T-helper 22 cell (primary cell): Measurements from ENCODE around the gene GTPBP6.
A peak's percentile ranks its signal among the peaks of the same experiment; 100 is the strongest.
"Not testable (repeated sequence)": the region's sequence is repeated elsewhere in the genome, so short reads cannot be mapped to it uniquely, and the experiment has no call there.

Source experiments
- DNase-seq: peaks from one replicate; pipeline ENCODE4 v3.0.0-alpha.2; 2020; ENCODE audit warnings: low read depth

GTPBP6 gene

DNA sequence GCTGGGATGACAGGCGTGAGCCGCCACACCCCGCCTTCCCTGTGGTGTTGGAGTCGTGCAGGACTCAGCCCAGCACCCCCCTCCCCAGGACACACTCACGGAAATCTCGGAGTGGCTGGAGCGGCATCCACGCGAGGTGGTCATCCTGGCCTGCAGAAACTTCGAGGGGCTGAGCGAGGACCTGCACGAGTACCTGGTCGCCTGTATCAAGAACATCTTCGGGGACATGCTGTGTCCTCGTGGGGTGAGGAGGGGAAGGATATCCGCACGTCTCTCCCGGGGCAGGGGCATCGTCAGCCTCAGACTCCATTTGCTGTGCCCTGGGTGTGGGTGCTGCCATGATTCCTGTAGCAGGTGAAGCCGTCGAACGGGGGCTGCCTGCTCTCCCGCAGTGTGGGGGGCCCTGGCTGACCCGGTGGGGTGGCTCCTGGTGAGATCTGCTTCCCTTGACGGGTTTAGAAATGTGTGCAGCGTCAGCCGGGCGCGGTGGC lies 27.1 kb downstream of the GTPBP6 start:
- DNase-seq = no peak

DNA sequence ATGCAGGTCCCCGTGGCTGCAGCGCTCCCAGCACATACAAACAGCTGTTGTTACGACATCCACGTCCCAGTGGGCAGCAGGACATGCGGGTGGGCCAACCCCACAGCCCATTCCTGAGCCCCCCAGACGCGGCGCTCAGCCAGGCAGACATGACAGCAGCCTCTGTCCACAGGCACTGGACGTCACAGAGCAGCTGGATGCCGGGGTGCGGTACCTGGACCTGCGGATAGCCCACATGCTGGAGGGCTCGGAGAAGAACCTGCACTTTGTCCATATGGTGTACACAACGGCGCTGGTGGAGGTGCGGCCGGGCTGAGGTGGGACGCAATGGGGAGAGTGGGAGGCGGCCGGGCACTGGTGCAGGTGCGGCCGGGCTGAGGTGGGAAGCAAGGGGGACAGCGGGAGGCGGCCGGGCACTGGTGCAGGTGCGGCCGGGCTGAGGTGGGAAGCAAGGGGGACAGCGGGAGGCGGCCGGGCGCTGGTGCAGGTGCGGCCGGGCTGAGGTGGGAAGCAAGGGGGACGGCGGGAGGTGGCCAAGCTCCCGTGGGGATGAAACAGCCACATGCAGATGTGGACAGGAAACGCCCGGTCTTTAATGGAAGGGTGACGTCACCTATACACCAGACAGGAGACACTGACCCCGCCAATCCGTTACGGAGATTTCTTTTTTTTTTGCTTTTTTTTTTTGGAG lies 28.0 kb downstream of the GTPBP6 start:
- no peak for DNase-seq

DNA sequence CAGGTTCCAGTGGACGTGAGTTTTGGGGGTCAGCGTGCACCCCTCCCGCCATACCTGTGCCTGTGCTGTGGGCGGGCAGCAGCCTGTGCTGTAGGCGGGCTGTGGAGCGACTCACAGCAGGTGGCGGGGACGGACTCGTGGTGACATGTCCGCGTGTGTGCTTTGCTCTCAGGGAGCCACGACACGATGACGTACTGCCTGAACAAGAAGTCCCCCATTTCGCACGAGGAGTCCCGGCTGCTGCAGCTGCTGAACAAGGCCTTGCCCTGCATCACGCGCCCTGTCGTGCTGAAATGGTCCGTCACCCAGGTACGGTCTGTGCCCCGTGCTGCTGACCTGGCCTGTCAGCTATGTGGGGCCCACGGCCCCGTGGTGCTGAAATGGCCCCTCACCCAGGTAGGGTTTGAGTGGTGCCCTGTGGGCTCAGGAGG lies 30.0 kb downstream of the GTPBP6 start:
- no peak for DNase-seq

DNA sequence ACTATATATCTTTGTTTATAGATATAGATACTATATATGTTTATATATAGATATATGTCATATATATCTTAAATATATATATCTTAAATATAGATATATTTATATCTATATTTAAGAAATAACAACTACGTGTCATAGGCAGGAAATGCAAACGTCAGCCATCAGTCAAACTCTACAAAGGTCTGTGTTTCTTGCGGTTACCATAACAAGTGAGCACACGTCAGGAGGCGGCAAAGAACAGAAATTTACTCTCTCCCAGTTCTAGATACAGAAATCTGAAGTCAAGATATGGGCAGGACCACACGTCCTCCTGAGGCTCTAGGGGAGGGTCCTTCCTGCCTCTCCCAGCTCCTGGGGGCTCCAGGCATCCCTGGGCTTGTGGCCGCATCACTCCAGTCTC lies 30.9 kb downstream of the GTPBP6 start:
- DNase-seq = no peak

DNA sequence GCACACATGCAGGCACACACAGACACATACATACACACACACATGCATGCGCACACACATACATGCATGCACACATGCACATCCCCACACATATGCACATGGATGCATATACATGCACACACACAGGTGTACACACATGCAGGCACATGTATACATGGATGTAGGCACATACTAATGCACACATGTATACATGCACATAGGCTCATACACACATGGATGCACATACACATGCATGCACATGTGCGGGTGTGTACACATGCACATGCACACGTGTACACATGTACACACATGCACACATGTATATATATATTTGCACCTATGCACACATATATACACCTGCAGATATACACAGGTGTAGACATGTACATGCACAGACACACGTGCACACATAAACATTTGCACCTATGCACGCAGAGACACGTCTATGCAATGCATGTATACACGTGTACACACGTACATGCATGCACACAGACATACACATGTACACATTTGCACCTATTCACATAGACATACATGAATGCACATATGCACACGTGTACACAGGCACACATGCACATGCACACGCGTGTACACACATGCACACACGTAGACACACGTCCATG lies 33.4 kb downstream of the GTPBP6 start:
- no peak for DNase-seq

DNA sequence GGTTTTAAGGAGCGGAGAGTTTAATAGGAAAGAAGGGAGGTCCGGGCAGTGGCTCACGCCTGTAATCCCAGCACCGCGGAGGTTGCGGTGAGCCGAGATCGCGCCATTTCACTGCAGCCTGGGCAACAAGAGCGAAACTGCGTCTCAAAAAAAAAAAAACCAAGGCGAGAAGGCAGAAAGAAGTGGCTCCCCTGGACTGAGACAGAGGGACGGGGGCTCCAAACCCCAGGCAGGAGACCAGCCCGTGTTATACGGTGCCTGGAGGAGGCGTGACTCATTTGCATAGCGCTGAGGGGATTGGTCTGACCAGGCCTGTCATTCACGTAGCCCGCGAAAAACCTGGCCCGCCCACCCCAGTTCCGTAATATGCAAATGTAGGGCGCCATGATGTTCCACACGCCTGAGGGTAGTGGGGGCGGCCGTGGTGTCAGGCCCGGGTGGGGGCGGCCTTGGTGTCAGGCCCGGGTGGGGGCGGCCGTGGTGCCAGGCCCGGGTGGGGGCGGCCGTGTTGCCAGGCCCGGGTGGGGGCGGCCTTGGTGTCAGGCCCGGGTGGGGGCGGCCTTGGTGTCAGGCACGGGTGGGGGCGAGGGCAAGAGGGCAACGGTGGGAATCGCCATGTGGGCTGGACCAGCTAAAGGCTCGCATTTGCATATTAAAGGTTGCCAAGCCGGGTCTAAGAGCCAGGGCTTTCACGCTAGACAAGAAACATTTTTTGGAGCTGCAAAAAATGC lies 35.3 kb downstream of the GTPBP6 start:
- DNase-seq = peak; percentile 83

DNA sequence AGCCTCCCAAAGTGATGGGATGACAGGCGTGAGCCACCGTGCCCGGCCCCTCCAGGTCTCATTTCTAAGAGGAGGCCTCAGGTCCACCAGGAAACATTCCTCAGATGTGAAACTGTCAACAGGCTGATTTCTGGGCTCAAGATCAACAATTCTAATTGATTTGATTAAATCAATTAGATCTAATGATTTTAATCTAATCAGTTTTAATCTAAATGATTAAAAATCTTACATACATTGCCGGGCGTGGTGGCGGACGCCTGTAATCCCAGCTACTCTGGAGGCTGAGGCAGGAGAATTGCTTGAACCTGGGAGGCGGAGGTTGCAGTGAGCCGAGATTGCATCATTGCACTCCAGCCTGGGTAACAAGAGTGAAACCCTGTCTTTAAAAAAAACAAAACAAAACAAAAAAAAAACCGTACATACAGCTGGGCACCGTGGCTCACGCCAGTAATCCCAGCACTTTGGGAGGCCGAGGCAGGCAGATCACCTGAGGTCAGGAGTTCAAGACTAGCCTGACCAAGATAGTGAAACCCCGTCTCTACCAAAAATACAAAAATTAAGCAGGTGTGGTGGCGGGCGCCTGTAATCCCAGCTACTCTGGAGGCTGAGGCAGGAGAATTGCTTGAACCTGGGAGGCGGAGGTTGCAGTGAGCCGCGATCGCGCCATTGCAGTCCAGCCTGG lies 36.5 kb downstream of the GTPBP6 start:
- not testable (repeated sequence) for DNase-seq

DNA sequence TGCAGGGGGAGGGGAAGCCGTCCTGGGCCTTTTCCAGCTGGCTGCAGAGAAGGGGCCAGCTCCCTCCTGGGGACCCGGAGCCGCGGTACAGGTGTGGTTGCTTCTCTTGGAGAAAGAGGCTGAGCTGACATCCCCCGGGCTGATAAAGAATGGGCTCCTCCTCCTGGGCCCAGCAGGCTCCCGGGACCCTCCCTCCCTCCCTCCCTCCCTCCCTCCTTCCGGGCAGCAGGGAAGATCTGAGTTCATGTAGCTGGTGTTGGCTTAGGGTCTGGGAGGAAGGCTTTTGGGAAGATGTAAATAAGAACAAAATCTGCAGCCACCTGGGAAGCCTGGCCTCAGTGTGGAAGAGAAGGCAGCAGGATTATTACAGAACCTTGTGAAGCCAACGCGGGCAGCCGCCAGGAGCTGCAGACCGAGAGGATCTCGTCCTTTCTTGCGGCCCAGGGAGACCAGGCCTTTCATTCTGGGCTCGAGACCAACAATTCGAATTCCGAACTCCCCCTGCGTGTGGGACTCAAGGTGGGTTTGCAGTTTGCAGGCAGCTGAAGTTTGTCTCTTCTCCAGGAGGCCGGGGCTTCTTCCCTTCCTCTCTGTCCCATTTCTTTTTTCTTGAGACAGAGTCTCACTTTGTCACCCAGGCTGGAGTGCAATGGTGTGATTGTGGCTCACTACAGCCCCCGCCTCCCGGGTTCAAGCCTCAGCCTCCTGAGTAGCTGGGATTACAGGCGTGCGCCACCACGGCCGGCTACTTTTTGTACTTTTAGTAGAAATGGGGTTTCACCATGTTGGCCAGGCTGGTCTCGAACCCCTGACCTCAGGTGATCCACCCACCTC lies 37.2 kb downstream of the GTPBP6 start, which contains the start of gene PLCXD1:
Gene PLCXD1, plus strand, starts transcription at position 216 of the 834 bp plus-strand sequence. CDS start 2,807 bp downstream, outside the sequence.
- no peak for DNase-seq

DNA sequence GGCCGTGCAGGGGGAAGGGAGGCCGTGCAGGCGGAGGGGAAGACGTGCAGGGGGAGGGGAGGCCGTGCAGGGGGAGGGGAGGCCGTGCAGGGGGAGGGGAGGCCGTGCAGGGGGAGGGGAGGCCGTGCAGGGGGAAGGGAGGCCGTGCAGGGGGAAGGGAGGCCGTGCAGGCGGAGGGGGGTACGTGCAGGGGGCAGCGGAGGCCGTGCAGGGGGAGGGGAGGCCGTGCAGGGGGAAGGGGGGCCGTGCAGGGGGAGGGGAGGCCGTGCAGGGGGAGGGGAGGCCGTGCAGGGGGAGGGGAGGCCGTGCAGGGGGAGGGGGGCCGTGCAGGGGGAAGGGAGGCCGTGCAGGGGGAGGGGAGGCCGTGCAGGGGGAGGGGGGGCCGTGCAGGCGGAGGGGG lies 37.9 kb downstream of the GTPBP6 start:
- DNase-seq = not testable (repeated sequence)

DNA sequence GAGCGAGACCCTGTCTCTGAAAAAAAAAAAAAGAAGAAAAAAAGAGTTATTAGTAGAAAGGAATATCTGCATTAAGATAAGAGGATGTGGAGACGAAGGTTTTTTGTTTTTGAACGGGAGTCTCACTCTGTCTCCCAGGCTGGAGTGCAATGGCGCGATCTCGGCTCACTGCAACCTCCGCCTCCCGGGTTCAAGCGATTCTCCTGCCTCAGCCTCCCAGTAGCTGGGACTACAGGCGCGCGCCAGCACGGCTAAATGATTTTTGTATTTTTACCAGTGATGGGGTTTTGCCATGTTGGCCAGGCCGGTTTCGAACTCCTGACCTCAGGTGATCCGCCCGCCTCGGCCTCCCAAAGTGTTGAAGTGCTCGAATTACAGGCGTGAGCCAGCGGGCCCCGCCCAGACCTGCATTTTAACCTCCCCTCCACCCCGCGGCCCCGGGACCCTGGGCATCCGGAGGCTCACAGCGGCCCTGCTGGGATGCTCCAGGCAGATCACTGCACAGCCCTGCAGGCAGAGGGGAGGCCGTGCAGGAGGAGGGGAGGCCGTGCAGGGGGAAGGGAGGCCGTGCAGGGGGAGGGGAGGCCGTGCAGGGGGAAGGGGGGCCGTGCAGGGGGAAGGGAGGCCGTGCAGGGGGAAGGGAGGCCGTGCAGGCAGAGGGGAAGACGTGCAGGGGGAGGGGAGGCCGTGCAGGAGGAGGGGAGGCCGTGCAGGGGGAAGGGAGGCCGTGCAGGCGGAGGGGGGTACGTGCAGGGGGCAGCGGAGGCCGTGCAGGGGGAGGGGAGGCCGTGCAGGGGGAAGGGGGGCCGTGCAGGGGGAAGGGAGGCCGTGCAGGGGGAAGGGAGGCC lies 38.6 kb downstream of the GTPBP6 start:
- not testable (repeated sequence) for DNase-seq

DNA sequence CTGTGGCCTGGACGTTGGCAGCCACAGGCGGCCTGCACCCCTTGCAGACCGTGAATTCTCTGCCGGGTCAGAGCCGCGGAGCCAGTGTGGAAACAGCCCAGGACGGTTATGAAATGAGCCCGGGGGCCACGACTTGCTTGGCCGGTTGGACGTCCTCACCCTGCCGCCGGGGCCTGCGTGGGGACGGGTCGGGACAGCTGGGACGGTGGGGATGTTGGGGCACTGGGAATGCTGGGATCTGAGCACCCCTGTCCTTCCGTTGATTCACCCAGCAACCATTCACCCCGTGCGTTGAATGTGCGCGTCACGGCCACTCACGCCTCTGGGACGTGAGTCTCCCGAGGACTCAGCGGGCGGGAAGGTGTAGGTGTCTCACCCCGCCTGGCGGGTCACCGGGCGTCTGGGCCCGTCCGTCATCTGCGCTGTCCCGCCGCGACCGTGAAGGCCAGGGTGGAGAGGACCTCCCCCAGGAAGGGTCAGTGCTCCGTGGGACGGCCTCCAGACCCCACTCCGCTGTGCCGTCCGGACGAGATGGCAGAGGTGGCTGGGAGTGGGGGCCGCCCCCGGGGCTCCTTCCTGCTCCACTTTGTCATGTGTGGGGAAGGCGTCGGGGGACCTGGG lies 41.9 kb downstream of the GTPBP6 start:
- DNase-seq = no peak

DNA sequence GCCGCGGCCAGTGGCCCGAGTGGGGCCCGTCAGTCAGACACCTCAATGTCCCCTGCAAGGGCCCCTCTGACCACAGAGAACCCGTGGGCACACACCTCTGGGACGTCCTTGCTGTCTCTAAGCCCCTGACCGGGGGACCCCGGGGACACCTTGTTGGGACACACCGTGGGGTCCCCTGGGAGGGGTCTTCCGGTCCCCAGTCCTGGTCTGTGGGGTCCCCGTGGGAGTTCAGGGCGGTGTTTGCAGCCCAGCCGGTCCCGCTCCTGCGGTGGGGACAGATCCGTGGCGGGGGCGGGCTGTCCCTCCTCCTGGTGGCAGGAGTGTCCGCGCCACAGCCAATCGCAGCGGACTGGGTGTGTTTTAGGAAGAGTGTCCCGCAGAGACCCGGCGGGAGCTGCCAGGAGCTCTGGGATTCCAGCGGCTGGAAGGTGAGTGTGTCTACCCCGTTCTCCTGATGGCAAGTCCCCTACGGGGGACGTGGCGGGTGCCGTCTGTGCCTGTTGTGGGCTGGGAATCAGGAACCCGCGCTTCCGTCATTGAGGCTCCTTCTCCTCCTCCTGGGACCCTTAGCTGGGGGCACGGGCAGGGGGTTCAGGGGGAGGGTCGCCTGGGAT lies 42.5 kb downstream of the GTPBP6 start:
- DNase-seq = peak; percentile 33

DNA sequence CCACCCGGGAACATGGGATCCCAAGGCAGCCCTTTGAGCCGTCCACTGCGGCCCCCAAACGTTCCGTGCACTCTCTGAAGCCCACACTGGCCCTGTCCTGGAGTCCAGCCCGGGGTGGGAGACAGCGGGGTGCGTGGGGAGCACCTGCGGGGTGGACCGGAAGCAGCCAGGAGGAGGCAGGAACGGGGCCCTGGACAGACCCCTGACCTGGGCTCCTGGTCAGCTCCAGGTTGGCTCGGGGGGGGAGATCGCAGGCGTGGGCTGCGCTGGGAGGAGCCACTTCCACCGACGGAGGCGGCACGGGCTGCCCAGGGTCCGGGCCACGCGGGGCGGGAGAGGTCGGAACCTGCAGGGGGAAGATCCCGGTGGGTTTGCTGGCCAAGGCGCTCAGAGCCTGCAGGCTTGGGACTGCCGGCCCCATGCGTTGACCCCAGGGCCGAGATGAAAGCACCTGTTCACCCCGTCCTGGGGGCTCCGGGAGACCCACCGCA lies 43.1 kb downstream of the GTPBP6 start:
- no peak for DNase-seq

DNA sequence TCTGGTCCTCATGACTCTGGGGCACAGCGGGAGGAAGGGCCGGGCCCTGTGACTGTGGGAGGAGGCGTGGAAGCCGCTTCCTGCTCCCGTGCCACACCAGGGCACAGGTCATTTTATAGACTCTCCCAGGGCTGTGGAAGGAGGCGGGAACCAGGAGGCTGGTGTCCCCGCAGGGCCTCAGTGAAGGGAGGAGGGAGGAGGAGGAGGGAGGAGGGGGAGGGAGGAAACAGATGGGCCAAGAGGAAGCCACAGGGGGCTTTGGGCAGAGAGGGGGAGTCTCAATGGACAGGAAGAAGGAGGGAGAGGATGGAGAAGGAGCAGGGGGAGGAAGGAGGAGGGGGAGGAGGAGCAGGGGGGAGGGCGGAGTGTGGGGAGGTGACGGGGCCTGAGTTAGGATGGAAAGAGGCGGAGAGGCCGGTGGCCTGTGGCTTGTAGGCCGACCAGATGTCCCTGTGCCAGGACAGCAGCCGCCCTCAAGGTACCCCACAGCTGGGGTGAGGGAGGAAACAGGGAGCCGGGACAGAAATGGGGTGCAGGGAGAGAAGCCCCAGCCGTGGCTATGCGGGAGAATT lies 43.6 kb downstream of the GTPBP6 start:
- no peak for DNase-seq

DNA sequence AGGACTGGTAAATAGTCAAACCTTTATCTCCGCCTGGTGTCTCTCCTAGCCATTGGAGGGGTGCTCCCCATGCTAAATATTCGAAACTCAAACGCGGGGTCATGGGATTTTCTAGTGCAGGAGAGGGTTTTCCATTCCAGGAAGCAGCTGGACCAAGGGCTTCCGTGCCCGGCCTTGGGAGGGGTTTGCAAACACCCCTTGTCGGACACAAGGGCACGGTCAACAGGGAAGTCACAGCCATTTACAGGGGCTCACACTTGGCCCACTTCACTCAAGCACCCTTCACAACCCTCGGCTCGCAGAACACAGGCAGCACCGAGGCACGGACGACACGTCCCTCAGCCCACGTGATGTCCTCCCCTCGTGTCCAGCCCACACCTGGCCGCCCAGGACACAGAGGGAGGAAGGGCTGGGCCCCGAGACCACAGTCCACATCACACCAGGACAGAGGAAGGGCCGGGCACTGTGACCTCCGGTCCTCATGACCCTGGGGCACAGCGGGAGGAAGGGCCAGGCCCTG lies 47.7 kb downstream of the GTPBP6 start:
- DNase-seq = no peak

DNA sequence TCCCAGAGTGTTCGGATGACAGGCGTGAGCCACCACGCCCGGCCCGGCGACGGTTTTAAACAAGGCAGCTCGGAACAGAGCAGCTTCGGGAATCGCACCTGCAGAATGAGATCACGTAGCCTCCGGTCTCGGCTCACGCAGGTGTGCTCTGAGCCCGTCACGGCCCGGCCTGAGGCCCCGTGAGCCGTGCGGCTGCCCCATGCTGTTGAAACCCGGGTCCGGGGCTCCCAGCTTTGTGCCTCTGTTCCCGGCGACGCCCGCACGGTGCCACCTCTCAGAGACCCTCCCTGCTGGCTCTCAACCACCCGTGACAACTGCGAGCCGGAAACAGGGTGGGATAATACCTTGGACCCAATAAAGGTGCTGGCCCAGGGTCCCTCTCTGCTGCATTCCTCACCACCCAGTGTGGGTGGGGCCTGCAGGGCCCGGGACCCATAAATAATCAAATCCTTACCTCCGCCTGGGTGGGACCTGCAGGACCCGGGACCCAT lies 50.8 kb downstream of the GTPBP6 start:
- no peak for DNase-seq

DNA sequence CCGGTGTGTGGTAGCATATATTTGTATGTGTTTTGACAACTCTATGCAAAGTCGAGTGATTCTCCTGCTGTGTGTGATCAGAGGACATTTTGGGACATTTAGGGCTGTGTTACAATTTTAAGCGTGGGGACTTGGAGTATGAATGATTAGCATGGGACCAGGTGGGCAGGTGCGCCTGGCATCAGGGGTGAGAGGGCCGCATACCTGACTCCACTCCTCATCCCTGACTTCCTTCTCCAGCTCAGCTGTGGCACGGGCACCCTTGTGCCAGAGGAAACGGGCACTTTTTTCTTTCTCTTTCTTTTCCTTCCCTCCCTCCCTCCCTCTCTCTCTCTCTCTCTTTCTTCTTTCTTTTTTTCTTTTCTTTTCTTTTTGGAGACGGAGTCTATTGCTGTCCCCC lies 53.1 kb downstream of the GTPBP6 start:
- no peak for DNase-seq

DNA sequence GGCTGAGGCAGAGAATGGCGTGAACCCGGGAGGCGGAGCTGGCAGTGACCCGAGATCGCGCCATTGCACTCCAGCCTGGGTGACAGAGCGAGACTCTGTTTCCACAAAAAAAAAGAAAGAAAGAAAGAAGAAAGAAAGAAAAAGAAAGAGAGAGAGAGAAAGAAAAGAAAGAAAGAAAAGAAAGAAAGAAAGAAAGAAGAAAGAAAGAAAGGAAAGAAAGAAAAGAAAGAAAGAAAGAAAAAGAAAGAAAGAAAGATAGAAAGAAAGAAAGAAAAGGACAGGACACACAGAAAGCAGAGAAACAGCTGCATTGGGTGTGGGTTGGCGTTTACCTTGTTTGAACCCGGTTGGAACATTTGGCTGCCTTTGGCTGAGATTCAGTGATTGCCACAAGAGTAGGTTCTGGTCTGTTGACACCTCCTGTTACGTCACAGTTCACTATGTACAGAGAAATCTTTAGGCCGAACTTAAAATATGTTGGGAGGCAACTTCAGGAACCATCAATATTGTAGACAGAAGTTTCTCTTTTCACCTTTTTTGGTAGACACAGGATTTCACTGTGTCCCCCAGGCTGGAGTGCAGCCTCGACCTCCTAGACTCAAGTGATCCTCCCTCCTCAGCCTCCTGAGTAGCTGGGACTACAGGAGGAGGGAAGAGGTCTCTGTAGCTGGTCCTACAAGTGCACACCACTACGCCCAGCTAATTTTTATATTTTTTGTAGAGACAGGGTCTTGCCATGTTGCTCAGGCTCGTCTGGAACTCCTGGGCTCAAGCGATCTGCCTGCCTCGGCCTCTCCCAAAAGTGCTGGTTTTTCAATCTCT lies 53.8 kb downstream of the GTPBP6 start:
- no peak for DNase-seq
